Measurements from ENCODE around the gene SLC2A13.
"Not testable (repeated sequence)": the region's sequence is repeated elsewhere in the genome, so short reads cannot be mapped to it uniquely, and the experiment has no call there.

The SLC2A13 gene

DNA sequence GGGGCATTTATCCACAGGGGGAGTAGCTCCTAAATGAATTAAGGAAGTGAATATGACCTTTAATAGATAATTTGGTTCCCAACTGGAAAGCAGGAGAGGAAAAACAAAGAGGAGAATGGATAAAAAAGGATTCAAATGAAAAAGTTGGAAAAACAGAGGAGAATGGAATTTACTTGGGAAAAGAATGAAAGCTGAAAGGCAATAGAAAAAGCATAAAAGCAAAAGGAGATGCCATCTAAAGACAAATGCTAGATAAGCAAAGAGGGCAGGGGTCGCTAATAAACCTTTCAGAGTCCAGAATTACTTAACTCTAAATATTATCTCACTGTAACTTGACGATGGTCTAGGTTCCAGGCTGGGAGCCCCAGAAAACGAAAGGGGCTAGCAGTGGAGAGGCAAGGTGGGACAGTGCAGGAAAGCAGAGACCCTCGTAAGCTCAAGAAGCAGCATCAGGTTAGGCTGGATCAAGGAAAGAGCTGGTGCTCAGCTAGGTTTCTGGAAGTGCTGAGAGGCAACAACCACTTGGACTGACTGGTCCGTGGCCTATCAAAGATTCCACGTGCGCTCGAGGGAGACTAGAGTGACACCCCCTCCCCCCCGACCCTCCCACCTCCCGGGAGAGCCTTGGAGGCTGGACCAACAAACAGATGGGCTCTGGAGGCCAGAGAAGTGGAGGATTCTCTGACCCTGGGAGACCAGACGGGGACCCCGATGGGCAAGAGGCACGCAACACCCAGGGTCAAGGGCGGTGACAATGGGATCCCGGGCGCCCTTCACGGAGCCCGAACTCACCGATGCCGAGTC, 1.2 kb downstream of the SLC2A13 start:
- DNase-seq: no peak

DNA sequence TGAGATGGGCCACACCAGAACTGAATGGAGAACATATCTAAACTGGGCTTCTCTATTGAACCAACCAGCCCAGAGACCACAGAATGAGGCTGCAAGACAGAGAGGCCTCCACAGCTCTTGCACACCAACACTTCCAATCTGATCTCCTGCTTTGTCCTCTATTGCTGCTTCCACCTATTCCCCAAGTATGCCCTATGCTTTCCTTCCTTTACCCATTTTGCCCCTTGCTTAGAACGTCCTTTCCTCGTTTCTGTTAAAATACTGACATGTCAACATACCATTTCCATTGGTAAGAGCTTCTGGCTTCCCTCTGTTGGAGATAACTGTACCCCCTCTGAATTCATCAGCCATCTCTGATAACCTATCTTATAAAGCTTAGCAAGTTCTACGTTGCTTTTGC, 2.8 kb downstream of the SLC2A13 start:
- DNase-seq: no peak

DNA sequence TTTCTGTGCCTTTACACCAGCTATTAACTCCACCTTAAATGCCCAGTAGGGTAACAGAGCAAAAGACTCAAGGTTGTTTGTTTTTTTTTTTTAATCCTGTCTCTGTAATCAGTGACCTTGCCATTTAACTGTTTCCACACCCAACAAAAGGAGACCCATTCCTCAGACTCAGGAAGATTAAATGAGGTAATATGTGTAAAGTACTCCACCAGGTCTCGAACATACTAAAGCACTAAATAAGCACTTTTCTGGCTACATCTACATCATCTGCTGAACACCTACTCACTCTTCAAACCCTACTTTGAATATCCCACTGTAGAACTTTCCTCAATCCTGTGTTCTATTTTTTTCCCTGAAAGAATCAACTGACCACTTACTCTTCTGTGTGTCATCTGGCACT, 4.1 kb downstream of the SLC2A13 start:
- no peak for DNase-seq

DNA sequence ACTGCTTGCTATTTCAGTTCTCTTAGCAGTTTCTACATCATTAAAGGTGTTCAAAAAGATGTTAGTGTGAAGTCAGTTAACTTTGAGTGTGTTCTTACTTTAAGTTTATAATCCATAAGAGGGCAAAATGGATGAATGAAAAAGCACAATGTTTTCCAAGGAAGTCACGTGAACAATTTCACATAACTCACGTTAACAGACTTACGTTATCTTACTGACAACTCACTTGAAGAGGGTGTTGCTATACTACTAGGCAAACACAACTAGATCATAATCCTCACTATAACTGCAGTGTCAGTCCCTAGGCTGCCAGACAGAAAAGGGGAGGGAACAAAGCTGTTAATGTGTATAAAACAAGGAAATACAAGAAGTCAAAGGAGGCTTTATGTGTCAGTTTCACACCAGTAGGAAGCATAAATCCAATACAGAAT, 6.4 kb downstream of the SLC2A13 start:
- no peak for DNase-seq

DNA sequence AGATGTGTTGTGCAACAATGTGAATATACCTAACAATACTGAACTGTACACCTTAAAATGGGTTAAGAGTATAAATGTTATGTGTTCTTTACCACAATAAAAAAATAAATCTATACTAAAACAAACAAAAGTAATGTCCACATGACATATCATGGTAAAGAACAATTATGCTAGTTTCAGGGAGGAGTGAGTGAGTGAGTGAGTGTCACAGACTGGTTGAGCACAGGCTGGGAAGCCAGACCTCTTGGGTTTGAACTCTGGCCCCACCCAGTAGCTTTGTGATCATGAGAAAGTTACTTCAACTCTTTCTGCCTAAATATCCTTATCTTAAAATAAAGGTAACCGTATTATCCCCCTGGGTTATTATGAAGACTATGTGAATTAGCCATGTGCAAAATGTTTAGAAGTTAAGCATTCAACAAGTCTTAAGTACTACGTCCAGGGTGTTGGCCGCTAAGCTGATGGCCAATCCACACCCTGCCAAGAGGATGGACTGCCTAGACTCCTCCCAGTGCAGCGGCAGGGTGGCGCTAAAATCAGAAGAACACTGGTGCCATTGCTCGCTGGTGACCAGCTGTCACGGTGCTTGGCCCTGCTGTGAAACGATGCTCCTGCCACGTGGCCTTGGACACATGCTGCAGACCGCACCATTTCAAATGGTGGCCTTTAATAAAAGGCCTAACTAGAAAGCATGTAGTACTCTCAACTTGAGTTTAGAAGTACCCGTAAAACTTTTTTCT, 7.3 kb downstream of the SLC2A13 start:
- DNase-seq: no peak

DNA sequence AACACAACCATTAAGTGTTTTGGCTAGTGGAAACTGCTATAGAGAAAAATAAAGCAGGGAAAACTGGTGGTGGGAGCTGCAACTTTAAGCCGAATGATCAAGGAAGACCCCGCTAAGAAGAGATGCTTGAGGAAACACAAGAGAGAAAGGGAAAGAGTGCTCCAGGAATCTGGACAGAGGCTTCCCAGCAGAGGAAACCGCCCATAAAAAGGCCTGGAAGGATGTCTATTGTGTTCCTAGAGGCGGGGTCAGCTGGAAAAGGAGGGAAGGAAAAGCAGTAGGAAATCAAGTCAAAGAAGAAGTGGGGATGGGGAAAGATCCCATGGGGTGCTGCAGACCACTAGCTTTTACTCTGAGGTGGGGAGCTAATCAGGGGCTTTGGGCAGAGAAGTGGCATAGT, 12.4 kb downstream of the SLC2A13 start:
- DNase-seq: no peak

DNA sequence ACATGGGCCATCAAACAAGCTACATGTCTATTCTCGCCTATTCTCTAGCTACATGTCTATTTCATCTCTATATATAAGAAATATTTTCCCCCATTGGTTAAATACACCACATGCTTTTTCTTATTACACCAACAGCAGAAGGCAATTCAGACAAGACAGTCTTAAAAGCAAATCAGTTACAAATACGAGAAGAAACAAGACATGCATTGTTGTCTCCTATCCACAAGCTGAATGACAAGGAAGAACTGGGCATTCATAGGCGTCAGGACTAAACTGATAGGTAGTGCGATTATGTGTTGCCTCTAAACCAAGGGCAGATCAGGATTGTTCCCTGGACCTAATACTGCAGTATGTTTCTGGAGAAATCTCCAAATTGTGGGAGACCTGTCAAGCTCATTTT, 19.4 kb downstream of the SLC2A13 start:
- no peak for DNase-seq

DNA sequence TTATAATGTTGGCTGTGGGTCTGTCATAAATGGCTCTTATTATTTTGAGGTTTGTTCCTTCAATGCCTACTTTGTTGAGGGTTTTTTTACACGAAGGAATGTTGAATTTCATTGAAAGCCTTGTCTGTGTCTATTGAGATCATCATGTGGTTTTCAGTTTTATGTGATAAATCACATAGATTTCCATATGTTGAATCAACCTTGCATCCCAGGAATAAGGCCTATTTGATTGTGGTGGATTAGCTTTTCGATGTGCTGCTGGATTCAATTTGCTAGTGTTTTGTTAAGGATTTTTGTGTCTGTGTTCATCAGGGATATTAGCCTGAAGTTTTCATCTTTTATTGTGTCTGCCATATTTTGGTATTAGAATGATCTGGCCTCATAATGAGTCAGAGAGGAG, 27.6 kb downstream of the SLC2A13 start:
- DNase-seq: no peak

DNA sequence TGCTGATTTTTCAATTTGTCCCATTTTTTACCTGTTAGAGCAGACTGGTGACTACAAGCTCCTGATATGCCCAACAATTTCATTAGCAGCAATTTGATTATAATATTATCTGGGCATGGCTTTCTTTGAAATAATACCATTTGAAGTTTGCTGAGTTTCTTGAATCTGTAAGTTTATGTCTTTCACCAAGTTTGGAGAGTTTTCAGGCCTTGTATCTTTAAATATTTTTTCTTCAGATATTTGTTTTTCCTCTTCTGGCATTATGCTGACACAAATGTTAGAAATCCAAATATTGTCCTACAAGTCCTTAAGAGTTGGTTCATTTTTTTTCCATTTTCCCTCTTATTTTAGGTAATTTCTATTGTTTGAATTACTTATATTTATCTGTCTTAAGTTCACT, 30.4 kb downstream of the SLC2A13 start:
- no peak for DNase-seq

DNA sequence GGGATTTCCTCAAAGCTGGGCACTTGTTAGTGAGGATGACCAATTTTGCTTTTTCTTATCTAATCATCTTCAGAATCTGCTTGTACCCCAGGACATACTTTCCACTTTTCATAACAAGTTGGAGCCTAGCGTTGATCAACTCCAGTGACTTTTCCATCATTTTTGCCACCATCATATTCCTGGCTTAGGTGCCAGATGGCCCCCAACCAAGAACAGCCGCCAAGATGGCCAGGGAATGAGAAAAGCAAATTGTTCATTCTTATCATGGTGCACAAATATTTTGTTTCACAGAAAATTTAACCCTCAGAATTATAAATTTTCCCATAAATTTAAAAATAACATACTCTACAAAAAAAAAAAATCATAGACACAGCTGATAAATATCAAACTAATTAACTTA, 37.5 kb downstream of the SLC2A13 start:
- DNase-seq: no peak

DNA sequence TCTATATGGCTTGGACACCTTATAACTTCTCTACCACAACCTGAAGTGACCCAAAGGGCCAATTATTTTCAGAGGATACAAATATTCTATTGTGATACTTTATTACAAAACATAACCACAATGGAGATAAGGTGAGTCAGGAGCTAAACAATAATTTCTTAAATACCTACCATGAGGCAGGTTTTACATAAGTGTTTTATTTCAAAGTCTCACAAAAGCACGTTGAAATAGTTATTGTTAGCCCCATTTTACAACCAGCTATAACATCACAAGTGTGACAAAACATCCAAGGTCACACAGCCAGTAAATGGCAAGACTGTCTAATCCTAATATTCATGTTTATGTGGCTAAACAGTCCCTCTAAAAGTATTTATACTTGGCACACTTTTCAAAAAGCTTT, 40.2 kb downstream of the SLC2A13 start:
- no peak for DNase-seq

DNA sequence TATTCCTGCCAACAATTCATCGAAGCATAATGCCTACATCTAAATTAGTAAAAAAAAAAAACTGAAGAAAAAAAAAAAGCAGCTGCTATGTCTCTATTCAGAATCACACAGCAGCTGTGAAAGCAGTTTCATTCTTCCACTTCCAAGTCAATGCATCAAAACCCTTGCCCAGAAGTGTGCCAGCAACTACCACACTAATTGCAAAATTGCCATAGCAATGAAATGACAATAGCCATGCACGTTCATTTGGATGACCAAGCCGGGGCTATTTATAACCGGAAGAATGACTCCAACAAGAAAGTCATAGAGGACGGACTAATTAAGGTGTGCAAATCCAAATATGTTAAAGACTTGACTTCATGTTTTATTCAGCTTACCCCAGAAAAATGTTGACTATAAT, 42.5 kb downstream of the SLC2A13 start:
- DNase-seq: no peak

DNA sequence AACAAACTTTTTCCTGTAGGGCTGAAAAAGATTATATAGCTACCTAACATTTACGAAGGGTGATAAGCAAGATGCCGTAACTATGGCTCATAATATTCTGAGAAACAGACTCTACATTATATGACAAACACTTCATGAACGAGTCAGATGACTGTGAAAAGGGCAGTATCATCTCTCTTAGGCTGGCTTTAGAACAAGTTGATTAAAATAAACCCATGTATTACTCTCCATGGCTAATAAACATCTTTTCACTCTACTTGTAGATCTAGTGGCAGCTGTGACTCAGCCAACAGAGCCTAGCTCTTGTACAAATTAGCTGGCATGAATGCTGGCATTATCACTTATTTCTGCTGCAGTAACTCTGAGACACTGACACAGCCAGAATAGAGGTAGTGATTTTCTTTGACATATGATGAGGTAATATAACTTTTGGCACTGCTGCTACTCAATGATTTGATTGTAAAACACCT, 47.1 kb downstream of the SLC2A13 start:
- no peak for DNase-seq

DNA sequence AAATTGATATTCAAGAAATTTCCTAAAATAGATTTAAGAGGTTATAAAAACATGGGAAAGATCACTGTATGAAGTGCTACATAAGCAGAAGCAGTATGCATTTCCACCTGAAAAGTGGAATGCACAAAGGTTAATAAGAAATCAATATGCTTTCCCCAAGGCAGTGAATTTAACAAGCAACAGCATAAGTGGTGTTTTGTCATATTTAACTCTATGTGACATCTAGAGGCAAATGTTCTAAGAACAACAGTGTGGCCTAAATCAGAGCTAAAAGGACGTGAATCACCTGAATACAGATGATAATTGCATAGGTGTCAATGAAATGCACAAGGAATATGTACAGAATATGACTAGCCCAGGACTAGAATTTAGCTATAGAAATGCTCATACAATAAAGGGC, 49.5 kb downstream of the SLC2A13 start:
- no peak for DNase-seq

DNA sequence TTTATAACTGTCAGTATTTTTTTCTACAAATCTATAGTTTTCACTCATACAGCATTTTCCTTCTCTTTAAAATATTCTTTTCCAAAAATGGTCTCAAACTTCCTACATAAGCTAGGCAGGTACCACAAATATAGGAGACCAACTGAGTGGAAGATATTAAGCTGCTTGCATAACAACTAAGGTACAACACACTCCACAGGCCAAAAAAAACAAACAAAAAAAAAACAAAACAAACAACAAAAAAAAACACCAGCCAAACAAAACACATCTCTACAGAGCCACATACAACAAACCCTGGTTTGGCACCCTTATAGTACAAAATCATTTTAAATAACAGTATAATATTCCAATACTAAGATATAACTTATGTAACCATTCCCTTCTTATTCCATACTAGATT, 50.1 kb downstream of the SLC2A13 start:
- DNase-seq: no peak

DNA sequence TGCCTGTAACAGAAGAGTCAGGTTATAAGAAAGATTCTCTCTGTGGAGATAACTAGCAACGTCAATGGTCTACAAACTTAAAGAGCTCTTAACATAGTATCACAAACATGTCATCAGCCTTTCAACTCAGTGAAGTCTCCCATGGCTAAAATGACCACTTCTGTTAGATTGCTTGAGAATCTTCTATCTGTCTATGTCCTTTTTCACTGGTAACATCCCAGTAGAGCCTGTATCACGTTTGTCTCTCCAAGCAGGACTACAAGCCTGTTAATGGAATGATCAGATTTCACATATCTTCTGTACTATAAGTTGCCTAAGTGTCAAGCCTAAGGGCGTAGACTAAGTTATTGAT, 50.7 kb downstream of the SLC2A13 start:
- no peak for DNase-seq

DNA sequence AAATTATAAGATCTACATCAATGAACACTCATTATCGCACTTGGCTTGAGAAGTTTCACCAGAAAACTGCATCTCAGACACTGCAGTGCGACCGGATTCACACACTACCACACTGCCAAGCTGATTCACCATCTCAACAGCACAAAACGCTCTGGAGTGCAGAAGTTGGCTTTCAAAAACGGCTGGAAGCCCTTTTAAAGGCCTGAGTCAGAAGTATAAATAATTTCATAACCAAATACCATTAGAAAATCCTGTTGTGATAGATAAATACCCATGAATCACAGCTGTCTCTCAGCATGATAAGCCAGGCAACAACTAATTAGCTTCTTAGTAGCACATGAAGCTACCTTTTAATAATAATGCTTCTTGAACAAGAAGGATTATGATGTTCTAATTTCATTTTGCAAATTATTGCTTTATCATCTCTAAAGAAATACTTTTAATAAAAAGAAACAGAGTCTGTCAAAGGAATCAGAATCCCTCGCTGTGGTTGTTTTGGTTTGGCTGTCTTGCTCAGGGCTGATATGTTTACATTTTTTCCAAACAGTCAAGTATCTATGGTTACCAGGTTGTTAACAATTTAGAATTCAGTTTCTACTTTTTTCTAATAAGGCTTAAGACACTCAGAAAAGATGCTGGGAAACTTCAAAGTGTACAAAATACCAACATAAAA, 51.2 kb downstream of the SLC2A13 start:
- DNase-seq: no peak

DNA sequence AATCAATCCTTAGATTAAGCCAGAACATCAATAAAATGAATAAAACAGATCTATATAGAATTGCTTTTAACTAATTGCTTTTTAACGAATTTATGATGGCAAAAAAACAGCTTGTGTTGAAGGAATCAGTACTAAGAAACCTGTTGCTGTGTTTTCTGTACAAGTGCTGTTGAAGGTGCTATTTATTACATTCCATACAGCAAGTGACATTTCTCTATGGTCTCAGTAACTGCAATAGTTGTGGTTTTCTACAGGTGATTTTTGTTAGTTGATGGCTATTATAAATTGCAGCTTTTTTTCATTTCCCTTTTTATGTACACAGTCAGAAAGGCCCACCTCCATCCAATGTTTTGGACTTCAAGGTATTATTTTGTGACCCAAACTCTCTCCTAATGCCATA, 56.6 kb downstream of the SLC2A13 start:
- no peak for DNase-seq

DNA sequence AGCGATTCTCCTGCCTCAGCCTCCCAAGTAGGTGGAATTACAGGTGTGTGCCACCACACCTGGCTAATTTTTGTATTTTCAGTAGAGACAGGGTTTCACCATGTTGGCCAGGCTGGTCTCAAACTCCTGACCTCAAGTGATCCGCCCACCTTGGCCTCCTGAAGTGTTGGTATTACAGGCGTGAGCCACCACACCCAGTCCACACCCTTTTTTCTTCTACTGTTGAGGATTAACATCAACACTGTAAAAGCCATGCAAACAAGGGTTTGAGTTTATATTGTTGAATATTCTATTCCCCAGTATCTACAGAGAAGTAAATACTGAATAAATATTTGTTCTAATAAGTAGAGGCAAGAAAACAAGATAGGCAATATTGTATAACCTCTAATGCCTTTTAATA, 58.9 kb downstream of the SLC2A13 start:
- not testable (repeated sequence) for DNase-seq

DNA sequence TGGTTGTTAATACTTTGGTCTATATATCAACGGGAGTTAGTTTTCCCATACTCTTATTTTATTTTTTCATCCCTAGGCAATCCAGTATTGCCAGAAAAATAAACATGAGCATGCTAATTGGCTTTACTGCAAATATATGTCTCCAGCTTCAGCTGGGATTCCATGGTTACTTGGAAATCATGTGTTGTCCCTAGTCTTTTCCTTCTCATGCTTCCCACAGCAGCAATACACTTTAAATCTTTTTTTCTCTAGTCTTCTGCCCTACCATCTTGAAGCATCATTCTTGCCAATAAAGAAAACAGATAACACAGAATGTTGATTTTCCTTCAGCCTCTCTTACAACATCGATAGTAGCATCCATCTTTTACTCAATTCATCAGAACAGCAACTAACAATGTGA, 60.2 kb downstream of the SLC2A13 start:
- no peak for DNase-seq

DNA sequence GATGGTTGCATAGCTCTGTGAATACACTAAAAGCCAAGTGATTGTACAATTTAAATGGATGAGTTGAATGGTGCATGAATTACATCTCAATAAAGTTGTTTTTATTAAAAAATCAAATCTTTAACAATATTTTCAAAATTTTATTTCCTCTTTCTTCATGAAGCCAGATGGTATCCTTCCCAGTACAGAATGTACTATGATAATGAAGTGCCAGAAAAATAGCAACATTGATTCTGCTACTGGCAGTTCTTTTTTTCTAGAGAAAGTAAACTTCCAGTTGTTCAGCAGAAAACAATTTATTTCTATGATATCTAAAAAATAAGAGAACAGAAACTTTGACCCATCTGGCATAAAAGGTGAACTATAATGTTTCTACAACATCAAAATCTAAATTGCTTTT, 61.5 kb downstream of the SLC2A13 start:
- no peak for DNase-seq

DNA sequence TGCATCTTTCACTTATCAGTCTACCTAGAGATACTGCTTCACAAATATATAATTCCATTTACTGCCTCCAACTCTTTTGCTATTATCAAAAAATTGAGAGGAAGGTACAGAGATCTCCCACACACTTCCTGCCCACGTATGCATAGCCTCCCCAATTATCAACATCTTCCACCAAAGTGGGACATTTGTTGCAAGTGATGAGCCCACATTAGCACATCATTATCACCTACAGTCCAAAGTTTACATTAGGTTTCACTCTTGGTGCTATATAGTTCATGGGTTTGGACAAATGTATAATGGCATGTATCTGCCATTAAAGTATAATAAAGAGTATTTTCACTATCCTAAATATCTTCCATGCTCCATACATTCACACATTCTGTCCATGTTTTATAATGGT, 66.3 kb downstream of the SLC2A13 start:
- DNase-seq: no peak

DNA sequence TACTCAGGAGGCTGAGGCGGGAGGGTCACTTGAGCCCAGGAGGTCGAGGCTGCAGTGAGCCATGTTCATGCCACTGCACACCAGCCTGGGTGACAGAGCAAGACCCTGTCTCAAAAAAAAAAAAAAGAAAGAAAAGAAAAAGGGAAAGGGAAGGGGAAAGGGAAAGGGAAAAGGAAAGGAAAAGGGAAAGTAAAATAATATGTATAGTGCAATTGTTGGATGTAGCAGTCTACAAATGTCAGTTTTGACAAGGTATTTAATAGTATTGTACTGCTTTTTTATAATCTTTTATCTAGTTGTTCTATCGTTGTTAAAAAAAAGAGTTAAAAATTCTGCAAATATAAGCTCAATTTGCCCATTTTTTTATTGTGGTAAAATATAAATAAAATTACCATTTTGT, 67.3 kb downstream of the SLC2A13 start:
- DNase-seq: no peak

DNA sequence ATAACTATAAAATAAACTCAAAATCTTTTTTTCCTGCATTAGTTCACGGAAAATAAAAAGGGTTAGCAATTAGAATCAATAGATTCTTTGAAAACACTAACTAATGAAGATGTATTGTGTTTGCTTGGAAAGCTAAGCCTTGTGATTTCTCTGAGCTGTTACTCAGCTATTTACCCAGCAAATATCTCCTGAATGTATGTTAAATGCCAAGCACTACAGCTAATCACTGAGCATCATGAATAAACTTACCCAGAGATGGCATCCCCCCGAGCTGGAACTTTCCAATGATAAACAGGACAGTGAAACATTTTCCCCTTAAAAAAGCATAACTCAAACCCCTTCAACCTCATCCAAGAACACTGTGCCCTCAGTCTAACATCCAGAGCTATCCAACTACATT, 71.2 kb downstream of the SLC2A13 start:
- DNase-seq: no peak
